Uterus (tissue), 4 donors: Measurements from ENCODE around the gene MMP12. TPM values are rescaled to one million over a fixed set of nuclear protein-coding genes. Genes with fewer than 3 reads are reported as not detected.

Experiments used
- DNase-seq, 2 donors: peaks; one replicate each; pipeline ENCODE4 v3.0.0-alpha.2; 2019 to 2020
- H3K27ac ChIP-seq, 2 donors: fragments of 200-600 bp; sonication (generic); 1 replicate in 1 of 2; 2 replicates in 1 of 2; pipeline ENCODE4 v1.5.1; 2016 to 2018
- H3K27me3 ChIP-seq, 2 donors: fragments of 200-600 bp; sonication (generic); one replicate each; pipeline ENCODE4 v1.5.1; 2018 to 2019; ENCODE audit warnings: control low read depth in 1 of 2
- H3K36me3 ChIP-seq, 2 donors: fragments of 200-600 bp; sonication (generic); one replicate each; pipeline ENCODE4 v1.5.1; 2019; ENCODE audit warnings: control low read depth in 1 of 2
- H3K4me1 ChIP-seq, 2 donors: fragments of 200-600 bp; sonication (generic); one replicate each; pipeline ENCODE4 v1.5.1; 2018 to 2019; ENCODE audit warnings: control low read depth in 1 of 2
- H3K4me3 ChIP-seq, 2 donors: fragments of 200-600 bp; sonication (generic); 1 replicate in 1 of 2; 2 replicates in 1 of 2; pipeline ENCODE4 v1.5.1; 2018 to 2019; ENCODE audit warnings: mild to moderate bottlenecking in 1 of 2
- H3K9me3 ChIP-seq, 2 donors: fragments of 200-600 bp; sonication (generic); one replicate each; pipeline ENCODE4 v1.5.1; 2019; ENCODE audit warnings: control low read depth in 1 of 2
- POLR2A ChIP-seq, 2 donors: fragments of 450-650 bp; IDR thresholded peaks; one replicate each; pipeline ENCODE4 v1.6.1; 2016; ENCODE audit warnings: antibody characterized with exemption in 2 of 2, mild to moderate bottlenecking in 1 of 2, moderate library complexity in 1 of 2
- intact Hi-C: fragments of 100-400 bp; cut with DNase I; formaldehyde crosslinking; loops from one replicate; pipeline ENCODE4 v1.15.1; 2023; ENCODE audit warnings: low total_unique reads
- total RNA-seq, 4 donors: library from RNA; depleted of rRNA in 3 of 4; stranded (reverse); fragments of >200 nt in 3 of 4; gene quantifications; one replicate each; pipeline versions ENCODE4 v1.1.0 to v1.2.4, GENCODE V29; 2014 to 2023
- TF ChIP-seq, protein P1 (sequence below), 4 experiments: fragments of 200-600 bp in 2 of 4; fragments of 450-650 bp in 2 of 4; sonication (generic) in 2 of 4; IDR thresholded peaks; one replicate each; pipeline ENCODE4 v1.5.1; 2016 to 2019; ENCODE audit warnings: antibody characterized with exemption in 4 of 4, mild to moderate bottlenecking in 2 of 4, moderate library complexity in 1 of 4
- donor health status: DM: yes; HTN: yes; CAD: no.

MMP12 gene
- total RNA-seq, 4 donors from 2014 or later, result not detected

- Histone ChIP-seq H3K9me3 (no peaks in the 10 kb centered on the region), H3K4me1 (no peaks in the 10 kb centered on the region), H3K27ac (no peak overlapping the region), H3K36me3 (no peaks in the 10 kb centered on the region), H3K27me3 (no peaks in the 10 kb centered on the region), H3K4me3 (no peak overlapping the region)
- intact Hi-C loops, result no loop called here
- DNase-seq, result no peak
- no peak for TF ChIP-seq POLR2A (IDR thresholded peaks at IDR 0.05)
- TF ChIP-seq, protein P1, sequence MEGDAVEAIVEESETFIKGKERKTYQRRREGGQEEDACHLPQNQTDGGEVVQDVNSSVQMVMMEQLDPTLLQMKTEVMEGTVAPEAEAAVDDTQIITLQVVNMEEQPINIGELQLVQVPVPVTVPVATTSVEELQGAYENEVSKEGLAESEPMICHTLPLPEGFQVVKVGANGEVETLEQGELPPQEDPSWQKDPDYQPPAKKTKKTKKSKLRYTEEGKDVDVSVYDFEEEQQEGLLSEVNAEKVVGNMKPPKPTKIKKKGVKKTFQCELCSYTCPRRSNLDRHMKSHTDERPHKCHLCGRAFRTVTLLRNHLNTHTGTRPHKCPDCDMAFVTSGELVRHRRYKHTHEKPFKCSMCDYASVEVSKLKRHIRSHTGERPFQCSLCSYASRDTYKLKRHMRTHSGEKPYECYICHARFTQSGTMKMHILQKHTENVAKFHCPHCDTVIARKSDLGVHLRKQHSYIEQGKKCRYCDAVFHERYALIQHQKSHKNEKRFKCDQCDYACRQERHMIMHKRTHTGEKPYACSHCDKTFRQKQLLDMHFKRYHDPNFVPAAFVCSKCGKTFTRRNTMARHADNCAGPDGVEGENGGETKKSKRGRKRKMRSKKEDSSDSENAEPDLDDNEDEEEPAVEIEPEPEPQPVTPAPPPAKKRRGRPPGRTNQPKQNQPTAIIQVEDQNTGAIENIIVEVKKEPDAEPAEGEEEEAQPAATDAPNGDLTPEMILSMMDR (IDR thresholded peaks at IDR 0.05), result no peak
Measured at GRCh38 chr11:102868339-102868738, 6.4 kb downstream of the MMP12 start.

DNA sequence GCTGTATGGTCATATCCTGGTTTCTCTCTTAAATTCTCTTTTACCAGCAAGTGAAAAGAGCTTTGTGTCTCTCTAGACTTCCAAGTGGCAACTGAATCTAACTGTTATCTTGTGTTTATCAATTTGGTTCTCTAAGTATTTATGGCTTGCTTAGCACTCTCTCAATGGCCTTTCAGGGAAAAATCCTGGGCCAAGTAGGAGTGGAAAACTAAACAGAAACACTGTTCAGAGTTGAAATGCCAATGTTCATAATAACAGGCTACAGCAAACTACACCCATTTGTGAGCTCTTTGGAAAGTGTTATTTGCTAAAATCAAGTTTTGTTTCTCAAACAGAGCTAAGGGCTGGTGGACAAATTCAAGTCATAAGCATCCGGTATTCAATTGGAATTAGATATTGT, 10.1 kb downstream of the MMP12 start:
- TF ChIP-seq, protein P1 (IDR thresholded peaks at IDR 0.05), result no peak
- TF ChIP-seq POLR2A (IDR thresholded peaks at IDR 0.05), result no peak
- Histone ChIP-seq H3K9me3 (no peaks in the 10 kb centered on the region), H3K4me1 (no peaks in the 10 kb centered on the region), H3K4me3 (no peak overlapping the region), H3K36me3 (no peaks in the 10 kb centered on the region), H3K27ac (no peak overlapping the region), H3K27me3 (no peaks in the 10 kb centered on the region)
- no peak for DNase-seq
- intact Hi-C loops, result no loop called here

DNA sequence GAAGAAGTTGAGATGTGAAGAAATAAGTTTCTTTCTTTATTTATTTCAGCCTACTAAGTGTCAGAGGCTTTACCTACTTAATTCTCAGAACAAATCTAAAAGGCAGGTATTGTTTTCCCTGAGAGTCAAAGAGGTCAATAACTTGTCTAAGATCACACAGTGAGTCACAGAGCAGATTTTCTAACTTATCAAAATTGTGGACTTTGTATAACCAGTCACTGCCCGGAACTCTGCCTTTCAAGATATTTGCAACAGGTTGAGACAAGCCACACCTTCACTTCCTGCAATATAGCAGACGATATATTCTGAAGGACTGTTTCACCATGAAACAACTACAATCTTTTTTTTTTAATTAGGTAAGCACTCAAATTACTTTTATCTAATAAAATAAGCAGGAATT, 20.8 kb downstream of the MMP12 start:
- no peak overlapping the region for H3K27ac ChIP-seq
- H3K9me3 ChIP-seq, result no peaks in the 10 kb centered on the region
- H3K4me3 ChIP-seq, result no peak overlapping the region
- TF ChIP-seq, protein P1 (IDR thresholded peaks at IDR 0.05), result no peak
- TF ChIP-seq POLR2A (IDR thresholded peaks at IDR 0.05), result no peak
- H3K4me1 ChIP-seq, result no peaks in the 10 kb centered on the region
- intact Hi-C loops, result no loop called here
- no peaks in the 10 kb centered on the region for H3K36me3 ChIP-seq
- no peak for DNase-seq
- H3K27me3 ChIP-seq, result no peaks in the 10 kb centered on the region

DNA sequence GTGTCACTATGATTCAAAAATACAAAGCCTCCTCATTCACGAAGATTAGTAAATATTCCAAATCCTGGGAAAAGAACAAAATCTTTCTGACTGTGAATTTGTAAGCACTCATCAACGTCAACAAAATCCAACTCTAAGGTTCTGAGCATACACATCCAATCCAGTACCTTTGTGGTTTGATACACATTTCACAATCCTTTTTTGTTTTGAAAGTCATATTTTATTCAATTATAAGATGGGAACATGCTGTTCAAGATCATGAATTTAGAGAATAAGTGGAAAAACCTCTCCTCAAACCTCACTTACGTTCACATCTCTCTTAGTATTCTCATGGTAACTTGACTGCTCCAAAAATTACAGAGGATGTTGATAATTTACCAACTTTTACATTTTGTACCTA, 21.7 kb downstream of the MMP12 start:
- Histone ChIP-seq H3K27me3 (no peaks in the 10 kb centered on the region), H3K4me3 (no peak overlapping the region), H3K27ac (no peak overlapping the region), H3K9me3 (no peaks in the 10 kb centered on the region), H3K4me1 (no peaks in the 10 kb centered on the region), H3K36me3 (no peaks in the 10 kb centered on the region)
- no peak for TF ChIP-seq POLR2A (IDR thresholded peaks at IDR 0.05)
- TF ChIP-seq, protein P1 (IDR thresholded peaks at IDR 0.05), result no peak
- intact Hi-C loops, result no loop called here
- no peak for DNase-seq

GRCh38 chr11:102850973-102851745, 23.6 kb downstream of the MMP12 start:
- Histone ChIP-seq H3K9me3 (no peaks in the 10 kb centered on the region), H3K36me3 (no peaks in the 10 kb centered on the region), H3K4me3 (no peak overlapping the region), H3K4me1 (no peaks in the 10 kb centered on the region), H3K27ac (no peak overlapping the region), H3K27me3 (no peaks in the 10 kb centered on the region)
- intact Hi-C loops, result no loop called here
- no peak for DNase-seq
- TF ChIP-seq, protein P1 (IDR thresholded peaks at IDR 0.05), result no peak
- TF ChIP-seq POLR2A (IDR thresholded peaks at IDR 0.05), result no peak
